H9 (cell line): ENCODE results near the gene TEX264. TPM values are rescaled to one million over a fixed set of nuclear protein-coding genes. Genes with fewer than 3 reads are reported as not detected.

ENCODE experiments used
- DNase-seq: peaks from one replicate; pipeline ENCODE4 v3.0.0-alpha.2; 2017
- H2AFZ ChIP-seq: one replicate; pipeline ENCODE4 v1.6.1; 2013; ENCODE audit warnings: mild to moderate bottlenecking, low read length, control low read depth, moderate library complexity
- H2AK5ac ChIP-seq: 2 replicates; pipeline ENCODE4 v1.6.1; 2013; ENCODE audit warnings: low read length, control low read depth, mixed read lengths; ENCODE audit not compliant: insufficient read length
- H2BK120ac ChIP-seq: one replicate; pipeline ENCODE4 v1.6.1; 2013; ENCODE audit warnings: low read depth, mild to moderate bottlenecking, low read length, control low read depth, inconsistent platforms; ENCODE audit not compliant: poor library complexity, severe bottlenecking
- H2BK12ac ChIP-seq: 2 replicates; pipeline ENCODE4 v1.6.1; 2013; ENCODE audit warnings: low read length, control low read depth, mixed read lengths, low read depth; ENCODE audit not compliant: insufficient read length
- H2BK15ac ChIP-seq: 2 replicates; pipeline ENCODE4 v1.6.1; 2013; ENCODE audit warnings: low read depth, low read length, control low read depth
- H2BK20ac ChIP-seq: one replicate; pipeline ENCODE4 v1.6.1; 2013; ENCODE audit warnings: low read depth, mild to moderate bottlenecking, low read length, control low read depth, inconsistent platforms; ENCODE audit not compliant: poor library complexity, severe bottlenecking
- H2BK5ac ChIP-seq: 2 replicates; pipeline ENCODE4 v1.6.1; 2013; ENCODE audit warnings: low read length, control low read depth, mixed read lengths; ENCODE audit not compliant: insufficient read length
- H3K14ac ChIP-seq: 2 replicates; pipeline ENCODE4 v1.6.1; 2013; ENCODE audit warnings: low read length, control low read depth; ENCODE audit not compliant: insufficient read depth
- H3K18ac ChIP-seq: 2 replicates; pipeline ENCODE4 v1.6.1; 2013; ENCODE audit warnings: low read depth, mild to moderate bottlenecking, mixed read lengths, low read length, control low read depth; ENCODE audit not compliant: insufficient read length
- H3K23ac ChIP-seq: 2 replicates; pipeline ENCODE4 v1.6.1; 2013; ENCODE audit warnings: low read length, control low read depth, mixed read lengths, low read depth; ENCODE audit not compliant: insufficient read length
- H3K23me2 ChIP-seq: 2 replicates; pipeline ENCODE4 v1.6.1; 2013; ENCODE audit warnings: low read depth, mild to moderate bottlenecking, mixed read lengths, low read length, control low read depth; ENCODE audit not compliant: insufficient read length, poor library complexity, severe bottlenecking
- H3K27ac ChIP-seq: 2 replicates; pipeline ENCODE4 v1.5.1; 2013; ENCODE audit warnings: low read length, control low read depth, mixed read lengths, low read depth; ENCODE audit not compliant: insufficient read length
- H3K27me3 ChIP-seq: 2 replicates; pipeline ENCODE4 v1.6.1; 2013; ENCODE audit warnings: low read length, control low read depth, inconsistent platforms; ENCODE audit not compliant: insufficient read depth
- H3K4ac ChIP-seq: 2 replicates; pipeline ENCODE4 v1.6.1; 2013; ENCODE audit warnings: low read depth, mild to moderate bottlenecking, control low read depth, inconsistent platforms, low read length, moderate library complexity
- H3K4me1 ChIP-seq: 2 replicates; pipeline ENCODE4 v1.6.1; 2013; ENCODE audit warnings: low read length, control low read depth, inconsistent platforms; ENCODE audit not compliant: insufficient read depth
- H3K4me2 ChIP-seq: 2 replicates; pipeline ENCODE4 v1.6.1; 2013; ENCODE audit warnings: low read length, control low read depth, mixed read lengths; ENCODE audit not compliant: insufficient read length, insufficient read depth
- H3K56ac ChIP-seq: 2 replicates; pipeline ENCODE4 v1.6.1; 2013; ENCODE audit warnings: low read depth, mild to moderate bottlenecking, mixed read lengths, low read length, control low read depth; ENCODE audit not compliant: insufficient read length
- H3K79me1 ChIP-seq: 2 replicates; pipeline ENCODE4 v1.6.1; 2013; ENCODE audit warnings: low read depth, mild to moderate bottlenecking, moderate library complexity, low read length, control low read depth, inconsistent platforms; ENCODE audit not compliant: insufficient read depth, poor library complexity, severe bottlenecking
- H3K79me2 ChIP-seq: 2 replicates; pipeline ENCODE4 v1.6.1; 2013; ENCODE audit warnings: low read length, control low read depth, inconsistent platforms; ENCODE audit not compliant: insufficient read depth
- H3K9ac ChIP-seq: 2 replicates; pipeline ENCODE4 v1.6.1; 2013; ENCODE audit warnings: low read length, control low read depth, mixed read lengths; ENCODE audit not compliant: insufficient read length; ENCODE audit errors: extremely low read depth
- H3K9me3 ChIP-seq: one replicate; pipeline ENCODE4 v1.6.1; 2013; ENCODE audit warnings: low read depth, low read length, inconsistent platforms; ENCODE audit not compliant: control insufficient read depth
- H3T11ph ChIP-seq: one replicate; pipeline ENCODE4 v1.6.1; 2013; ENCODE audit warnings: mild to moderate bottlenecking, low read length, control low read depth, inconsistent platforms
- H4K20me1 ChIP-seq: one replicate; pipeline ENCODE4 v1.6.1; 2013; ENCODE audit not compliant: control insufficient read depth, insufficient read length, insufficient read depth
- H4K5ac ChIP-seq: 2 replicates; pipeline ENCODE4 v1.6.1; 2013; ENCODE audit warnings: low read depth, mild to moderate bottlenecking, mixed read lengths, low read length, control low read depth; ENCODE audit not compliant: insufficient read length
- H4K8ac ChIP-seq: replicated peaks from 2 replicates; pipeline ENCODE4 v1.6.1; 2013; ENCODE audit warnings: low read length, control low read depth, mixed read lengths, low read depth; ENCODE audit not compliant: insufficient read length
- H4K91ac ChIP-seq: 2 replicates; pipeline ENCODE4 v1.6.1; 2013; ENCODE audit warnings: low read depth, mild to moderate bottlenecking, moderate library complexity, mixed read lengths, low read length, control low read depth; ENCODE audit not compliant: insufficient read length
- H3K27ac Mint-ChIP-seq, 3 experiments: 2 replicates in 2 of 3; 3 replicates in 1 of 3; pipeline ENCODE4 v1.8.0; 2020 to 2021; ENCODE audit warnings: mixed read lengths in 3 of 3, mild to moderate bottlenecking in 1 of 3, moderate library complexity in 1 of 3
- H3K27me3 Mint-ChIP-seq: 2 replicates; pipeline ENCODE4 v1.8.0; 2021; ENCODE audit warnings: low read depth, mild to moderate bottlenecking, moderate library complexity, mixed read lengths
- H3K36me3 Mint-ChIP-seq, 3 experiments: 2 replicates in 2 of 3; 3 replicates in 1 of 3; pipeline ENCODE4 v1.8.0; 2020 to 2021; ENCODE audit warnings: low read depth in 3 of 3, mixed read lengths in 3 of 3; ENCODE audit not compliant: insufficient read depth in 1 of 3
- H3K4me1 Mint-ChIP-seq, 2 experiments: 2 replicates each; pipeline ENCODE4 v1.8.0; 2020; ENCODE audit warnings: mixed read lengths in 2 of 2
- H3K4me3 Mint-ChIP-seq, 2 experiments: 2 replicates in 1 of 2; 3 replicates in 1 of 2; pipeline ENCODE4 v1.8.0; 2020 to 2021; ENCODE audit warnings: mild to moderate bottlenecking in 2 of 2, mixed read lengths in 2 of 2, moderate library complexity in 1 of 2
- H3K9me3 Mint-ChIP-seq, 2 experiments: 2 replicates in 1 of 2; 3 replicates in 1 of 2; pipeline ENCODE4 v1.8.0; 2020; ENCODE audit warnings: mild to moderate bottlenecking in 2 of 2, mixed read lengths in 2 of 2, moderate library complexity in 1 of 2
- WGBS: extraction: QIAGEN DNeasy Blood & Tissue Kit; methylation state at CpG from one replicate; pipeline ENCODE4 v1.1.7; 2013; ENCODE audit warnings: missing lambda C conversion rate, low lambda C conversion rate, mixed read lengths; ENCODE audit not compliant: insufficient read length; ENCODE audit errors: extremely low coverage; 5-methylcytosine and 5-hydroxymethylcytosine counted together
- total RNA-seq: library from RNA; stranded (reverse); gene quantifications from 2 replicates; pipeline ENCODE4 v1.2.1, GENCODE V29; 2021
- TF ChIP-seq, protein P1 (sequence below): fragments of 200-600 bp; sonication (generic); conservative IDR thresholded peaks from 3 replicates; pipeline ENCODE4 v1.8.0; 2021; ENCODE audit warnings: antibody characterized with exemption, mild to moderate bottlenecking

TEX264 gene
- total RNA-seq, 1 experiment from 2014 or later = 17.3 TPM

DNA sequence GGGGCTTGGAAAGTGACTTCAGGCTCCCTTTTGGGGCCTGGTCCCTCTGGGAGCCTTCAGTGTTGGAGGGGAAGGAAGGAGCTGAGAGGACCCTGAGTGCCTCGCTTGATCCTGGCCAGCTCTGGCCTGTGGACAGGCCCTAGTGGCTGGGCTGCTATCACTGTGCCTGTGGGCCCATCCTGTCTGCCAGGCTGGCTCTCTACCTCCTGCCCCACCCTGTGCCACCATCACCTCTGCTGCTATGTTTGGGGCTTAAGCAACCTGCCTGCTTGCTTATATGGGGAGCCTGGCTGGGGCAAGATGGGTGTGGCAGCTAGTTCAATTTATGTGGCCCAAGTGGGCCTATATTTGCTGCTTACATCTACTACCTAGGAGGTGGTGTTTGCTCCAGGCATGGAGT, 7.1 kb downstream of the TEX264 start:
- peaks cover 1% of the 10 kb centered on the region; the same call in 1 of the 2 replicates for H3K4me1 ChIP-seq
- H3K27ac ChIP-seq = no peak overlapping the region
- H2BK15ac ChIP-seq = no peak overlapping the region
- no peaks in the 10 kb centered on the region for H3K27me3 ChIP-seq
- Mint-ChIP-seq H3K4me1 (peaks cover 17 to 19% of the 10 kb centered on the region in 2 experiments), H3K27ac (no peak overlapping the region), H3K36me3 (no peaks in the 10 kb centered on the region), H3K9me3 (no peaks in the 10 kb centered on the region), H3K27me3 (no peaks in the 10 kb centered on the region; the same call in 1 of the 2 replicates), H3K4me3 (no peak overlapping the region)
- no peaks in the 10 kb centered on the region for H3K9me3 ChIP-seq
- no peaks in the 10 kb centered on the region for H3K79me2 ChIP-seq
- no CpG with 5 or more reads among the region's 1 CpG for WGBS
- no peak overlapping the region for H3K4ac ChIP-seq
- no peak overlapping the region for H4K5ac ChIP-seq
- H3K9ac ChIP-seq = no peak overlapping the region
- H4K20me1 ChIP-seq = no peaks in the 10 kb centered on the region
- H3K18ac ChIP-seq = no peak overlapping the region
- DNase-seq = no peak
- no peak overlapping the region for H2AFZ ChIP-seq
- no peak overlapping the region for H3K56ac ChIP-seq
- H3K14ac ChIP-seq = no peak overlapping the region
- H2BK5ac ChIP-seq = no peak overlapping the region
- H2BK120ac ChIP-seq = no peak overlapping the region
- H3K23ac ChIP-seq = no peak overlapping the region
- no peak overlapping the region for H2AK5ac ChIP-seq
- H3T11ph ChIP-seq = no peak overlapping the region
- H2BK20ac ChIP-seq = no peak overlapping the region
- no peaks in the 10 kb centered on the region for H3K23me2 ChIP-seq
- no peak overlapping the region for H4K8ac ChIP-seq
- TF ChIP-seq, protein P1, sequence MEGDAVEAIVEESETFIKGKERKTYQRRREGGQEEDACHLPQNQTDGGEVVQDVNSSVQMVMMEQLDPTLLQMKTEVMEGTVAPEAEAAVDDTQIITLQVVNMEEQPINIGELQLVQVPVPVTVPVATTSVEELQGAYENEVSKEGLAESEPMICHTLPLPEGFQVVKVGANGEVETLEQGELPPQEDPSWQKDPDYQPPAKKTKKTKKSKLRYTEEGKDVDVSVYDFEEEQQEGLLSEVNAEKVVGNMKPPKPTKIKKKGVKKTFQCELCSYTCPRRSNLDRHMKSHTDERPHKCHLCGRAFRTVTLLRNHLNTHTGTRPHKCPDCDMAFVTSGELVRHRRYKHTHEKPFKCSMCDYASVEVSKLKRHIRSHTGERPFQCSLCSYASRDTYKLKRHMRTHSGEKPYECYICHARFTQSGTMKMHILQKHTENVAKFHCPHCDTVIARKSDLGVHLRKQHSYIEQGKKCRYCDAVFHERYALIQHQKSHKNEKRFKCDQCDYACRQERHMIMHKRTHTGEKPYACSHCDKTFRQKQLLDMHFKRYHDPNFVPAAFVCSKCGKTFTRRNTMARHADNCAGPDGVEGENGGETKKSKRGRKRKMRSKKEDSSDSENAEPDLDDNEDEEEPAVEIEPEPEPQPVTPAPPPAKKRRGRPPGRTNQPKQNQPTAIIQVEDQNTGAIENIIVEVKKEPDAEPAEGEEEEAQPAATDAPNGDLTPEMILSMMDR = no peak
- H3K79me1 ChIP-seq = no peaks in the 10 kb centered on the region
- no peak overlapping the region for H3K4me2 ChIP-seq
- H2BK12ac ChIP-seq = no peak overlapping the region
- H4K91ac ChIP-seq = no peak overlapping the region
